Epidermal melanocyte (primary cell): ENCODE data around the gene QTRT2.

Experiments
- DNase-seq: peaks from one replicate; pipeline ENCODE4 v3.0.0; 2011; ENCODE audit warnings: low spot score; ENCODE audit not compliant: insufficient read length

Gene QTRT2

DNA sequence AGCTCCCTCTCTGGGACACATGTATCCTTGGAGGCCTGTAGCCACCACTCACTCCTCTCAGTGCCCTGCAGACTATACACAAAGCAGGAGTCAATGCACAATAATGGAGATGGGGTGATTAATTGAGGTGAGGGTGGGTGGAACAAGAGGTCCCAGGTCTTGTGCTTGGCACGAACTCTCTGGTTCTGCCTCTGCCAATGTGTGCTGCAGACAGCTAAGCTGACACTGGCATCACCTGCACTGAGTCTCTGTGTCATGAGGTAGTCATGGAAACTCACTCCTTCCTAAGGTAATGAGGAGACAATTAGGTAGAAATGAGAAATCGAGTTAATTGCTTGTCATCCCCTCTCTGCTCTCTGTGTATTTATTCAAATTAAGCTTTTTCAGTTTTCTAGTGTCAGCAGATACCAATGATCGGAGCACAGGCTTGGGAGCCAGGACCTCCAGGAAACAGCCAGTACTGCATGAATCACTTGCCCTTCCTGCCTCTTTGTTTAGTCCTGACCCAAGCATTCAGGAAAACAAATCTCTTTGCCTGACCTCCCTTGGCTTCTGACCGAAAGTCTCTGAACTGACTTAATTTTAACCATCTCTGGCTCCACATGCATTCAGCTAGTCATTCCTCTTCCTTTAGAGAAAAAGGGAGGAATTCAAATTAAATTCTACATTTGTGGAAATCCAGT lies 65.6 kb downstream of the QTRT2 start:
- DNase-seq, result no peak

DNA sequence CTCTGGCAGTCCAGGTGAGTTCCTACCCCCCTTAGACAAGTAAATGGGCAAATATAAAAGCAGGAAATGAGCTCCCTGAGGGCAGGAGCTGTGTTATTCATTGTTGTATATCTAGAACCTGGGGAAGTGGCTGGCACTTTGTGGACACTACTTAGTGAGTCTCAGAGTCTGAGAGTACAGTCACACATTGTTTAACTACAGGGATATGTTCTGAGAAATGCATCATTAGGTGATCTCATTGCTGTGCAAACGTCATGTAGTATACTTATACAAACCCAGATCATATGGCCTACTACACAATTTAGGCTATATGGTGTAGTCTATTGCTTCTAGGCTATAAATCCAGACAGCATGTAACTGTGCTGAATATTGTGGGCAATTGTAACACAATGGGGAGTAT lies 69.9 kb downstream of the QTRT2 start:
- DNase-seq, result no peak

DNA sequence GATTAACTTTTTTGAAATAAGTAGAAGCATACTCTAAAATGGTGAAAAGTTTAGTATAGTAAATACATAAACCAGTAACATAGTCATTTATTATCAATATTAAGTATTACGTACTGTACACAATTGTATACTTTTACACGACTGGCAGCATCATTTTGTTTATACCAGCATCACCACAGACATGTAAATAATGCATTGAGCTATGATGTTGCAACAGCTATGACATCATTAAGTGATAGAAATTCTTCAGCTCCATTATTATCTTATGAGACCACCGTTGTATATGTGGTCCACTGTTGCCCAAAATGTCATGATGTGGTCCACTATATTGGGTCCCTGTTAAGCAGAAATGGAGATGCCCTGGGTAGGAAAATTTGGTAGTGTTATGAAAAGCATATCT lies 71.0 kb downstream of the QTRT2 start:
- no peak for DNase-seq

DNA sequence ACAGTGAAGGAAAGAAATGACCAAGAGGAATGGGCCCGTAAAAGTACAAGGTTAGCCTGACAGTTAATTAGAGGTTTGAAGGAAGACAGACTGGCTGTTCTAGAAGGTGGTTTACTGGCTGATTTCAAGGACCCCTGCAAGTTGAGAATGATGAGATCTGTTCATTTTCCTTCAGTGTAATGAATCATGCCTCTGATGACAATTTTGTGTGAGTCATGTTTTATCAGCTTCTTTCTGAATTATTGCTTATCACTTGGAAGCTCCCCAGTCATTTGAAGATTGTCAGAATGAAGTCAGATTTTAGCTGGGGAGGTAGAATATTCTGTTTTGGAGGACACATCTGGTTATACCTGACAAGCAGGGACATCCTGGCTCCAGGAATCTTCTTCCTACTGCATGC lies 71.7 kb downstream of the QTRT2 start:
- DNase-seq, result no peak

DNA sequence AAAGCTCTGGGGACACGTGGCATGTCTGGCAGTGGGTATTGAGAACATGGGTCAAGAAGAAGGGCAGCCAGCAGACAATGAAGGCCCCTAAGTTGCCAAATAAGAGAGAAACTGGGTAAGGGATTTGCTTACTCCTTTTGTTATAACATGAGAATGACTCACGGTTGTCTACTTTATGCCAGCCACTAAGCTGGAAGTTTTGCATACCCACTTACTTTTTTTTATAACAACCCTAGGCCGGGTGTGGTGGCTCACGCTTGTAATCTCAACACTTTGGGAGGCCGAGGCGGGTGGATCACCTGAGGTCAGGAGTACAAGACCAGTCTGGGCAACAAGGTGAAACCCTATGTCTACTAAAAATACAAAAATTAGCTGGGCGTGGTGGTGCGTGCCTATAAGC lies 72.3 kb downstream of the QTRT2 start:
- no peak for DNase-seq

DNA sequence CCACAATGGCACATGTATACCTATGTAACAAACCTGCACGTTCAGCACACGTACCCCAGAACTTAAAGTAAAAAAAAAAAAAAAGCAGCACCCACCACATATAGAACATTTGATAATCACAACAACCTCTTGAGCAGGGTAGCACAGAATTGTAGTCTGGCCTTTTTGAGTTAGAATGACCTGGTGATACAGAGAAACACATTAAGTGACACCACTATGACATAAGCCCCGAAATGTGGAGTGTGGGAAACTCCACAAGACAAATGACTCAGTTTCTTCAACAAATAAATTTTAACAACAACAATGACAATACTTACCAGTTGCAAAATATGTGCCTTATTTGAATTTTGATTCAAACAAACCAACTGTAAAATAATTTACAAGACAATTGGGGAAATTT lies 76.0 kb downstream of the QTRT2 start:
- DNase-seq, result no peak

DNA sequence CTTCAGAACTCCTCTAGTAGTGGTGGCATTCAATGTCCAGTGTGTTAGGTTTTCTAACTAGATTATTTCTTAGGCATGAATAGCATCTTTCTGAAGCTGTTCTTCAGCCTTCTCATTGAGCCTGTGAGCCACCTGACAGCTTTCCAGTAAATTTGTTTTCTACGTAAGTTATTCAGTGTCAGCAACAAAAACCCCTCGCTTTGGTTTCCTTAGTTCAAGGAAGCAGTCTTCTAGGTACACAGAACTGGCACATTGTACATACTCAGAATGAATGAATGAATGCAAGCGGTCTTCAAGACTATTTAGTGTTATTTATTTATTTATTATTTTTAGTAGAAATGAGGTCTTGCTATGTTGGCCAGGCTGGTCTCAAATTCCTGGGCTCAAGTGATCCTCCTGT lies 77.4 kb downstream of the QTRT2 start:
- DNase-seq, result no peak
